Measurements from ENCODE around the gene WNT3A. TPM values are rescaled to one million over a fixed set of nuclear protein-coding genes. Genes with fewer than 3 reads are reported as not detected.

WNT3A gene
- total RNA-seq, 2 experiments from 2014 or later, result not detected

- Mint-ChIP-seq H3K27me3 (ENCODE audit: low read depth) (peaks cover 32% of the 10 kb centered on the region), H3K9me3 (no peaks in the 10 kb centered on the region), H3K27ac (no peak overlapping the region), H3K4me3 (no peak overlapping the region), H3K4me1 (ENCODE audit: low read depth) (peaks cover 18% of the 10 kb centered on the region), H3K36me3 (ENCODE audit: low read depth) (no peaks in the 10 kb centered on the region)
- CTCF ChIA-PET, result interaction anchor here (0.5 kb wide), 1 partner anchor 21 kb away, joined by 3 read pairs; no protein-coding TSS in a partner anchor
- DNase-seq, result no peak
- intact Hi-C loops (cut with micrococcal nuclease), result no loop called here
Observed at GRCh38 chr1:228009828-228010775, 3.3 kb downstream of the WNT3A start.

DNA sequence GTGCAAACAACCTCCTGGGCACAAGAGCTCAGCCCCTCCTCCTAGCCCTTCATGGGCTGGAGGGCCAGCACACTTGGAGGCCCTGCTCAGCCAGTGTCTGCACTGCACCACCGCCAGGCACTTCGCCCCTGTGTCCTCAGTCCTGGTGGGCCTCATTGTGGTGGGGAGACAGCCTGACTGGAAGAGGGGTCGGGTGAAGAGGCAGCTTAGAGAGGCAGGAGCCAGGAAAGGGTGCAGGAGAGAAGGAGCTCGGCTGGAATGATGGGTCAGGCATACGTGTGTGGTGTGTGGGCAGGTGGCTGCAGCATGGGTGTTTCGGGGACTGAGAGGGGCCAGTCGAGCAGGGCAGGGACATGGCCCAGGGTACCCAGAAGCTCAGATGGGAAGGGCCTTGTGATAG, 4.1 kb downstream of the WNT3A start:
- H3K4me1 Mint-ChIP-seq (ENCODE audit: low read depth), result peaks cover 18% of the 10 kb centered on the region
- H3K27me3 Mint-ChIP-seq (ENCODE audit: low read depth), result peaks cover 24% of the 10 kb centered on the region
- intact Hi-C loops (cut with micrococcal nuclease), result no loop called here
- H3K4me3 Mint-ChIP-seq, result no peak overlapping the region
- H3K9me3 Mint-ChIP-seq, result no peaks in the 10 kb centered on the region
- no peak overlapping the region for H3K27ac Mint-ChIP-seq
- no peaks in the 10 kb centered on the region for H3K36me3 Mint-ChIP-seq (ENCODE audit: low read depth)
- no peak for DNase-seq
- CTCF ChIA-PET, result interaction anchor here (0.5 kb wide), 1 partner anchor 22 kb away, joined by 3 read pairs; no protein-coding TSS in a partner anchor

- Mint-ChIP-seq H3K36me3 (ENCODE audit: low read depth) (no peaks in the 10 kb centered on the region), H3K27me3 (ENCODE audit: low read depth) (peaks cover 19% of the 10 kb centered on the region), H3K9me3 (no peaks in the 10 kb centered on the region), H3K4me1 (ENCODE audit: low read depth) (peaks cover 15% of the 10 kb centered on the region), H3K4me3 (no peak overlapping the region), H3K27ac (no peak overlapping the region)
- CTCF ChIA-PET, result no interaction called here
- intact Hi-C loops (cut with micrococcal nuclease), result no loop called here
- no peak for DNase-seq
Observed at GRCh38 chr1:228011721-228012311, 5.0 kb downstream of the WNT3A start.

GRCh38 chr1:228012555-228012954, 5.8 kb downstream of the WNT3A start:
- CTCF ChIA-PET, result no interaction called here
- Mint-ChIP-seq H3K36me3 (ENCODE audit: low read depth) (no peaks in the 10 kb centered on the region), H3K27ac (no peak overlapping the region), H3K4me1 (ENCODE audit: low read depth) (peaks cover 13% of the 10 kb centered on the region), H3K27me3 (ENCODE audit: low read depth) (peaks cover 15% of the 10 kb centered on the region), H3K4me3 (no peak overlapping the region), H3K9me3 (no peaks in the 10 kb centered on the region)
- no peak for DNase-seq
- intact Hi-C loops (cut with micrococcal nuclease), result no loop called here

GRCh38 chr1:228013131-228013934, 6.5 kb downstream of the WNT3A start:
- H3K4me1 Mint-ChIP-seq (ENCODE audit: low read depth), result peaks cover 9% of the 10 kb centered on the region
- peaks cover 11% of the 10 kb centered on the region for H3K27me3 Mint-ChIP-seq (ENCODE audit: low read depth)
- CTCF ChIA-PET, result no interaction called here
- intact Hi-C loops (cut with micrococcal nuclease), result no loop called here
- H3K4me3 Mint-ChIP-seq, result no peak overlapping the region
- no peak overlapping the region for H3K27ac Mint-ChIP-seq
- no peaks in the 10 kb centered on the region for H3K36me3 Mint-ChIP-seq (ENCODE audit: low read depth)
- DNase-seq, result no peak
- H3K9me3 Mint-ChIP-seq, result no peaks in the 10 kb centered on the region

GRCh38 chr1:228013935-228014930, 7.4 kb downstream of the WNT3A start:
- no peaks in the 10 kb centered on the region for H3K9me3 Mint-ChIP-seq
- intact Hi-C loops (cut with micrococcal nuclease), result no loop called here
- H3K4me3 Mint-ChIP-seq, result no peak overlapping the region
- DNase-seq, result no peak
- H3K27me3 Mint-ChIP-seq (ENCODE audit: low read depth), result peaks cover 5% of the 10 kb centered on the region
- CTCF ChIA-PET, result no interaction called here
- no peaks in the 10 kb centered on the region for H3K36me3 Mint-ChIP-seq (ENCODE audit: low read depth)
- H3K27ac Mint-ChIP-seq, result no peak overlapping the region
- peaks cover 5% of the 10 kb centered on the region for H3K4me1 Mint-ChIP-seq (ENCODE audit: low read depth)

GRCh38 chr1:228015276-228016180, 8.7 kb downstream of the WNT3A start:
- intact Hi-C loops (cut with micrococcal nuclease), result no loop called here
- CTCF ChIA-PET, result interaction anchor here (1.2 kb wide), 1 partner anchor 15 kb away, joined by 3 read pairs; no protein-coding TSS in a partner anchor
- Mint-ChIP-seq H3K4me3 (no peak overlapping the region), H3K27me3 (ENCODE audit: low read depth) (no peaks in the 10 kb centered on the region), H3K4me1 (ENCODE audit: low read depth) (no peaks in the 10 kb centered on the region), H3K36me3 (ENCODE audit: low read depth) (no peaks in the 10 kb centered on the region), H3K27ac (no peak overlapping the region), H3K9me3 (no peaks in the 10 kb centered on the region)
- DNase-seq, result no peak

DNA sequence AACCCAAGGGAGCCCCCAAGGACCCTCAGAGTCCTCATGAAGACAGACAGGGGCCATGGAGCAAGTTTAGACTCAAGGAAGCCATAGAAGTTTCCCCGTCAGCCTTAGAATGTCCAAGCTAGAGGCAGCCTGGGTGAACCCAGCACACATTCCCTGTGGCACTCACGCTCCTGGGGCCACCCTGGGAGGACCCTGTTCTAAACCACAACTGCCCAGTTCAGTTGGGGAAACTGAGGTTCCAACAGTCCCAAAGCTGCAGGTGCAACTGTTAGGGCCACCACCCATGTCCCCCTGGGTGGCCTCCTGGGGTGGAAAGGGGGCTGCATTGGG, 9.3 kb downstream of the WNT3A start:
- H3K9me3 Mint-ChIP-seq, result no peaks in the 10 kb centered on the region
- no peaks in the 10 kb centered on the region for H3K4me1 Mint-ChIP-seq (ENCODE audit: low read depth)
- H3K36me3 Mint-ChIP-seq (ENCODE audit: low read depth), result no peaks in the 10 kb centered on the region
- no peak for DNase-seq
- no peak overlapping the region for H3K27ac Mint-ChIP-seq
- no peaks in the 10 kb centered on the region for H3K27me3 Mint-ChIP-seq (ENCODE audit: low read depth)
- no peak overlapping the region for H3K4me3 Mint-ChIP-seq
- intact Hi-C loops (cut with micrococcal nuclease), result no loop called here
- CTCF ChIA-PET, result interaction anchor here (1.2 kb wide), 1 partner anchor 16 kb away, joined by 3 read pairs; no protein-coding TSS in a partner anchor

GRCh38 chr1:228016653-228017355, 10.0 kb downstream of the WNT3A start:
- H3K9me3 Mint-ChIP-seq, result no peaks in the 10 kb centered on the region
- CTCF ChIA-PET, result interaction anchor here (1.2 kb wide), 1 partner anchor 17 kb away, joined by 3 read pairs; no protein-coding TSS in a partner anchor
- H3K4me1 Mint-ChIP-seq (ENCODE audit: low read depth), result no peaks in the 10 kb centered on the region
- H3K27ac Mint-ChIP-seq, result no peak overlapping the region
- no peaks in the 10 kb centered on the region for H3K36me3 Mint-ChIP-seq (ENCODE audit: low read depth)
- no peaks in the 10 kb centered on the region for H3K27me3 Mint-ChIP-seq (ENCODE audit: low read depth)
- intact Hi-C loops (cut with micrococcal nuclease), result no loop called here
- no peak overlapping the region for H3K4me3 Mint-ChIP-seq
- no peak for DNase-seq

DNA sequence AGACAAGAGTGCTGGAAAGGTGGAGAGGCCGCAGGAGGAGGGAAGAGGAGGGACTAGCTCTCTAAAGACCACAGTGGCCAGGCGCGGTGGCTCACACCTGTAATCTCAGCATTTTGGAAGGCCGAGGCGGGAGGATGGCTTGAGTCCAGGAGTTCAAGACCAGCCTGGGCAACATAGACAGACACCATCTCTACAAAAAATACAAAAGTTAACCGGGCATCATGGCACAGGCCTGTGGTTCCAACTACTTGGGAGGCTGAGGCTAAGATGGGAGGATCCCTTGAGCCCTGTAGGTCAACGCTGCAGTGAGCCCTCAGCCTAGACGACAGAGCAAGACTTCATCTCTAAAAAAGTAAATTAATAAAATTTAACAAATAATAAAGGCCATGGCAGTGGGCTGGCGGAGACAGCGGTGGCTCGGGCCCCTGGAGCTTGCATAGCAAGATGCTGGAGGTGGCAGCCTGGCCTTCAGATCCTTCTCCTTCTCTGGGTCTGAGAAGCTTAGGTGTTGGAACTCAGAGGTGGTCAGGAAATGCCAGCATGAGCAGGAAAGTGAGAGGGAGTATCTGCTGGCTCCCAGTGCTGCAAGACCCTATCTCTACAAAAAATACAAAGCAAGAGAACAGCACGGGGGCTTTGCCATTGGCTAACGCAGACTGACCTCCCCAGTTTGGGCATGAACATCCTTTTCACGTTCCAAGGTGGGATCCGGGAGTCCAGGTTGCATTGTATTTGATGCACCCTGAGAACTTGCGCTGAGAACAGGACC, 10.7 kb downstream of the WNT3A start:
- no peaks in the 10 kb centered on the region for H3K9me3 Mint-ChIP-seq
- intact Hi-C loops (cut with micrococcal nuclease), result no loop called here
- H3K27me3 Mint-ChIP-seq (ENCODE audit: low read depth), result no peaks in the 10 kb centered on the region
- DNase-seq, result no peak
- CTCF ChIA-PET, result no interaction called here
- H3K27ac Mint-ChIP-seq, result no peak overlapping the region
- H3K4me1 Mint-ChIP-seq (ENCODE audit: low read depth), result no peaks in the 10 kb centered on the region
- no peak overlapping the region for H3K4me3 Mint-ChIP-seq
- no peaks in the 10 kb centered on the region for H3K36me3 Mint-ChIP-seq (ENCODE audit: low read depth)
